ENCODE data around the gene SUSD1. TPM values are rescaled to one million over a fixed set of nuclear protein-coding genes. Genes with fewer than 3 reads are reported as not detected.

The SUSD1 gene
- total RNA-seq, 1 experiment from 2014 or later = 7.4 TPM

- Histone ChIP-seq H3K9ac (ENCODE audit: low read length) (no peak overlapping the region), H3F3A (ENCODE audit: low read length, unreplicated experiment) (no peaks in the 10 kb centered on the region), H3K27ac (ENCODE audit: low read length) (no peak overlapping the region), H3K79me2 (ENCODE audit: low read length) (no peaks in the 10 kb centered on the region), H3K4me3 (ENCODE audit: low read length) (no peak overlapping the region), H3K4me2 (ENCODE audit: low read length) (no peak overlapping the region), H3K4me1 (ENCODE audit: insufficient read depth, low read length) (peaks cover 13% of the 10 kb centered on the region), H2AFZ (ENCODE audit: low read length) (no peak overlapping the region), H4K20me1 (ENCODE audit: low read length) (no peaks in the 10 kb centered on the region), H3K9me2 (replicated peaks; ENCODE audit: low read length) (no peaks in the 10 kb centered on the region), H3K9me3 (ENCODE audit: low read length) (no peaks in the 10 kb centered on the region), H3K36me3 (ENCODE audit: low read depth, low read length) (no peaks in the 10 kb centered on the region), H3K27me3 (ENCODE audit: low read length) (no peaks in the 10 kb centered on the region)
- intact Hi-C loops (cut with micrococcal nuclease) = no loop called here
- TF ChIP-seq EZH2 (IDR thresholded peaks at IDR 0.05; ENCODE audit: low read length, unreplicated experiment) = no peak
- TF ChIP-seq, protein P1, sequence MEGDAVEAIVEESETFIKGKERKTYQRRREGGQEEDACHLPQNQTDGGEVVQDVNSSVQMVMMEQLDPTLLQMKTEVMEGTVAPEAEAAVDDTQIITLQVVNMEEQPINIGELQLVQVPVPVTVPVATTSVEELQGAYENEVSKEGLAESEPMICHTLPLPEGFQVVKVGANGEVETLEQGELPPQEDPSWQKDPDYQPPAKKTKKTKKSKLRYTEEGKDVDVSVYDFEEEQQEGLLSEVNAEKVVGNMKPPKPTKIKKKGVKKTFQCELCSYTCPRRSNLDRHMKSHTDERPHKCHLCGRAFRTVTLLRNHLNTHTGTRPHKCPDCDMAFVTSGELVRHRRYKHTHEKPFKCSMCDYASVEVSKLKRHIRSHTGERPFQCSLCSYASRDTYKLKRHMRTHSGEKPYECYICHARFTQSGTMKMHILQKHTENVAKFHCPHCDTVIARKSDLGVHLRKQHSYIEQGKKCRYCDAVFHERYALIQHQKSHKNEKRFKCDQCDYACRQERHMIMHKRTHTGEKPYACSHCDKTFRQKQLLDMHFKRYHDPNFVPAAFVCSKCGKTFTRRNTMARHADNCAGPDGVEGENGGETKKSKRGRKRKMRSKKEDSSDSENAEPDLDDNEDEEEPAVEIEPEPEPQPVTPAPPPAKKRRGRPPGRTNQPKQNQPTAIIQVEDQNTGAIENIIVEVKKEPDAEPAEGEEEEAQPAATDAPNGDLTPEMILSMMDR (conservative IDR thresholded peaks at IDR 0.05; ENCODE audit: low read depth, low read length) = no peak
- TF ChIP-seq EZH2phosphoT487 (IDR thresholded peaks at IDR 0.05; ENCODE audit: borderline replicate concordance, low read length) = no peak
- no peak for ATAC-seq
- BruUV-seq (replicated peaks) = no TSS peak
- no peak for DNase-seq
- POLR2A ChIA-PET (ENCODE audit: unreplicated experiment) = no interaction called here
- CTCF ChIA-PET = no interaction called here
Measured at GRCh38 chr9:112006361-112007020, 168.6 kb downstream of the SUSD1 start.

DNA sequence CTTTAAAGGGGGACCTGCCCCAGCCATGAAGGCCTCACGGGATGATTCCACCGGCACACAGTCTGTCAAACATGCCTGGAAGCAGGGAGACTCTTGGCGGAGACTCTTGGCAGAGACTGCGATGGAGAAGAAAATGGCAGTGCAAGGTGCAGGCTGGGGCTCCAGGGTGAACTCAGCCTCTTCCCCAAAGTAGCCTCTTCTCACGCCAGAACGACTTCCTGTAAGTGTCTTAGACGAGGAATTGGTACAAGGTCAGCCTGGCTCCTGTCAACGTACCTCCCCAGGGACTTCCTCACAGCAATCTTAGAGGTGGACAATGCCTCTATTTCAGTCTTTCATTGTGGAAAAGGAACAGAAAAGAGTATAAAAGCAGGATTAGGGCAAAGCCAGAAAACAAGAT lies 169.2 kb downstream of the SUSD1 start:
- Histone ChIP-seq H3K4me1 (ENCODE audit: insufficient read depth, low read length) (peaks cover 8% of the 10 kb centered on the region; the same call in 1 of the 2 replicates), H3K4me3 (ENCODE audit: low read length) (no peak overlapping the region), H3K27ac (ENCODE audit: low read length) (no peak overlapping the region), H3F3A (ENCODE audit: low read length, unreplicated experiment) (no peaks in the 10 kb centered on the region), H3K4me2 (ENCODE audit: low read length) (no peak overlapping the region), H3K9ac (ENCODE audit: low read length) (no peak overlapping the region), H3K79me2 (ENCODE audit: low read length) (no peaks in the 10 kb centered on the region), H3K36me3 (ENCODE audit: low read depth, low read length) (no peaks in the 10 kb centered on the region), H3K9me2 (replicated peaks; ENCODE audit: low read length) (no peaks in the 10 kb centered on the region), H3K9me3 (ENCODE audit: low read length) (no peaks in the 10 kb centered on the region), H3K27me3 (ENCODE audit: low read length) (no peaks in the 10 kb centered on the region), H4K20me1 (ENCODE audit: low read length) (no peaks in the 10 kb centered on the region), H2AFZ (ENCODE audit: low read length) (no peak overlapping the region)
- TF ChIP-seq EZH2phosphoT487 (IDR thresholded peaks at IDR 0.05; ENCODE audit: borderline replicate concordance, low read length) = no peak
- TF ChIP-seq EZH2 (IDR thresholded peaks at IDR 0.05; ENCODE audit: low read length, unreplicated experiment) = no peak
- TF ChIP-seq, protein P1 (conservative IDR thresholded peaks at IDR 0.05; ENCODE audit: low read depth, low read length) = no peak
- no peak for ATAC-seq
- no peak for DNase-seq
- BruUV-seq (replicated peaks) = no TSS peak
- intact Hi-C loops (cut with micrococcal nuclease) = no loop called here
- ChIA-PET POLR2A (ENCODE audit: unreplicated experiment) (no interaction called here), CTCF (no interaction called here)

DNA sequence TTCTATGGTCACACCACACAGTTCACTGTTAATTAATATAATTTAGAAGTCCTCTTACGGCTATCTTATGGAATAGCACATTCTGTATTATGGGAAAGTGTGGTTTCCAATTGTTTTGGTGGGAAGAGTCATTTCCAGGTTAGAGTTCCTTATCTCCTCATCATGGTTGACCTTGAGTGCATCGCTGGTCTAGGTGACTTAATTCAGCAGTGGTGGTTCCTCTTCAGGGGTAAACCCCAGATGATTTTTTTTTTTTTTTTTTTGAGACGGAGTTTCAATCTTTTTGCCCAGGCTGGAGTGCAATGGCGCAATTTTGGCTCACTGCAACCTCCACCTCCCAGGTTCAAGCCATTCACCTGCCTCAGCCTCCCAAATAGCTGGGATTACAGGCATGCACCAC lies 171.6 kb downstream of the SUSD1 start:
- ATAC-seq = no peak
- no peak overlapping the region for H2AFZ ChIP-seq (ENCODE audit: low read length)
- intact Hi-C loops (cut with micrococcal nuclease) = no loop called here
- no TSS peak for BruUV-seq (replicated peaks)
- no peaks in the 10 kb centered on the region for H3F3A ChIP-seq (ENCODE audit: low read length, unreplicated experiment)
- H3K4me2 ChIP-seq (ENCODE audit: low read length) = no peak overlapping the region
- no peaks in the 10 kb centered on the region for H3K9me2 ChIP-seq (replicated peaks; ENCODE audit: low read length)
- no peaks in the 10 kb centered on the region for H4K20me1 ChIP-seq (ENCODE audit: low read length)
- no peaks in the 10 kb centered on the region for H3K36me3 ChIP-seq (ENCODE audit: low read depth, low read length)
- ChIA-PET CTCF (no interaction called here), POLR2A (ENCODE audit: unreplicated experiment) (no interaction called here)
- H3K9ac ChIP-seq (ENCODE audit: low read length) = no peak overlapping the region
- H3K4me1 ChIP-seq (ENCODE audit: insufficient read depth, low read length) = no peaks in the 10 kb centered on the region
- H3K4me3 ChIP-seq (ENCODE audit: low read length) = no peak overlapping the region
- TF ChIP-seq EZH2 (IDR thresholded peaks at IDR 0.05; ENCODE audit: low read length, unreplicated experiment) (no peak), EZH2phosphoT487 (IDR thresholded peaks at IDR 0.05; ENCODE audit: borderline replicate concordance, low read length) (no peak)
- TF ChIP-seq, protein P1 (conservative IDR thresholded peaks at IDR 0.05; ENCODE audit: low read depth, low read length) = no peak
- H3K27ac ChIP-seq (ENCODE audit: low read length) = no peak overlapping the region
- no peaks in the 10 kb centered on the region for H3K9me3 ChIP-seq (ENCODE audit: low read length)
- DNase-seq = no peak
- no peaks in the 10 kb centered on the region for H3K27me3 ChIP-seq (ENCODE audit: low read length)
- H3K79me2 ChIP-seq (ENCODE audit: low read length) = no peaks in the 10 kb centered on the region

Data from PC-3 (cell line).